Measurements from ENCODE around the gene ZSCAN20. TPM values are rescaled to one million over a fixed set of nuclear protein-coding genes. Genes with fewer than 3 reads are reported as not detected.
A peak's percentile ranks its signal among the peaks of the same experiment; 100 is the strongest.

The ZSCAN20 gene
- total RNA-seq = 7.6 and 8.1 TPM in 2 replicates

DNA sequence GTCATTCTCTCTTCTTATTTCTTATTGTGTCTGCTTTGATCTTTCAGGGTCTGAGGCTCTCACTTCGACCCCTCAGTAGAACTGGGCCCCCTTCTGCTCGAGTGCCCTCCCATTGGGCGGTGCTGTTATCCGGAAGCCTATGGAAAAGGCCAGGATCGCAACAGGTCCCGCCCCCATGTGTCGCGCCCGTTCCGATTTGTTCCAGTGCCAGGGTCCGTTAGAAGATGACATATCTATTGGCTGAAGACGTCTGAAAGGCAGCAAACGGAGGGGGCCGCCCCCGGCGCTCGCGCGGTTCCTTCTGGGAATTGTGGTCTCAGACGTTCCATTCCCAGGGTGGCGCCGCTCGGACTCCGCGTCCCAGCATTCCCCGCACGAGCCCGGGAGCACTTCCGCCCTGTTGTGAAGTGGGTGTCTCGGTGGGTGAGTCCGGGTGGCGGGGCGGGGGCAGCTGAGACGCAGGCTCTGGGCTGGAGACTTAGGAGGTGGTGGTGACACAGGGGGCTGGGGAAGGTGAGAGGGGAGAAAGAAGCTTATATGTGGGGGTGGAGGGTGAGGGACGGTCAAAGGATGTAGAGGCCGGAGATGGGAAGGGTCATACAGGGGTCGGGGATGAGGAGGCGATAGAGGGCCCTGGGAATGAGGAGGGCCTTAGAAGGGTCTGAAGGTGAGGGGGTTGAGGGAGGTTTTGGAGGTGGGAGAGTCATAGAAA, at the start of gene ZSCAN20:
Gene ZSCAN20, plus strand, starts transcription at position 377 of the 712 bp plus-strand sequence. CDS start 6,644 bp downstream, outside the sequence.
- DNase-seq (ENCODE audit: extremely low read depth, low read depth, low spot score) = peak; percentile 80

DNA sequence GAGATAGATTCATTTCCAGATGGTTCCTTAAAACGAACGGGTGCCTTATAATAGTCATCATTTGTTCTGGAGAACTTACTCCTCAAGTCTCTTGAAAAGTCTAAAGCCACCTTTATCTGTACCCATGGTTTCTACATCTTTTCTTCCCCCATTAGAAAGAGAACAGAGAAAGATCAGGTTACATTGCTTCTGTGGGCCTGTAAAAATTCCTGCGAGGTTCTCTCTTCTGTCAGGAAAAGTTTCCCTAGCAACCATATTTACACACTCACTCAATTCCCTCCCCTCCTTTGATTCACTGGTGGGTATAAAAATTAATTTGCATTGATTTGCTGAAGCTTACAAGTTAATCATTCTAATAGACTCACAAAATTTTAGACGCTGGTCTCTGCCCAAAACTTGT, 48.2 kb upstream of the ZSCAN20 start:
- no peak for DNase-seq (ENCODE audit: extremely low read depth, low read depth, low spot score)

DNA sequence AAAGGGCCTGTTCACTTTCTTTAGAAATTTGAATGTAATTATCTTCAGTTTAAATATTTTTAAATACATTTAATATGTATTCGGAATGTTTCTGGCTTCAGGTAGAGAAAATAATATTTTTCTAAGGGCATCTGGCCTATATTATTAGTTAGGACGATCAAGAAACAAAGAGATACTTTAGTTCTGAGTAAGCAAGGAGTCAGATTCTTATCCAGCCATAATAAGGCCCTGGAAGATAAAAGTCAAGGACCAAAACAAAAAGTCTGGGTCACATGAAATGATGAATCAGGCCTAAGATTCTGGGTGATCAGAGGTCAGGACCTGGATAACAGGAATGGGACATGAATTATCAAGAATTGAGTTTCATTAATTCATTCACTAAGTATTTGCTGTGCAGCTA, 47.8 kb upstream of the ZSCAN20 start:
- DNase-seq (ENCODE audit: extremely low read depth, low read depth, low spot score) = no peak

DNA sequence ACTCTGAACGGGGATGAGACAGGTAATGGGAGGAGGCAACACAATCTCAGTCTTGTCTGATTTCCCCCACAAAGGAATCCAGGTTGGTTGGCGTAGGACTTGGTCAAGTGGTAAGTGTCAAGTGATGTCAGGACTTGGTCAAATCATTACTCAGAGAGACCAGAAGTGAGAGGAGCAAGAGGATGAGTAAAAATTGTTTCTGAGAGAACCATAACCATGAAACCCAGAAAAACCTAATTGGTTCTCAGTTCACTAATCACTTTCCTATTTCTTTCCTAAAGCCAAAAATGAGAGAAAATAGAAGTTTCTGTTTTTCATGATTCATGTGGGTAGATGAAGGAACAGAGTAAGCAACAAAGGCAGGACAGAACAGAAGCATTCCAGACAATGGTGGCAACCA, 46.5 kb upstream of the ZSCAN20 start:
- no peak for DNase-seq (ENCODE audit: extremely low read depth, low read depth, low spot score)

DNA sequence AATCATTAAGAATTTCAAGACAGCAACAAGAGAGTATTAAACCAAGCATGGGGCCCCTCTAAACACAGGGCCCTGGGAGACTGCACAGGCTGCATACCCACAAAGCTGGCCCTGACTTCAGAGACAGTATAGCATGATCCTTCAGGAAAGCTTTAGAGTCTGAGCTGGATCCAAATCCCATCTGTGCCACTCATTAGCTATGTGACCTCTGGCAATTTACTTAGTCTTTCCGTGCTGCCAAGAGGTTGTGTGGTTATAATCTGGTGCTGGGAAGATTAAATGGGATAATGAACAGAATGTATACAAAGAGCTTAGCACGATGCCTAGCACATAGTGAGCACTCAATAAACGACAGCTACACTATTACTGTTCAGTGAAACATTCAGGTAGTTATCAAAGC, 45.5 kb upstream of the ZSCAN20 start:
- no peak for DNase-seq (ENCODE audit: extremely low read depth, low read depth, low spot score)

DNA sequence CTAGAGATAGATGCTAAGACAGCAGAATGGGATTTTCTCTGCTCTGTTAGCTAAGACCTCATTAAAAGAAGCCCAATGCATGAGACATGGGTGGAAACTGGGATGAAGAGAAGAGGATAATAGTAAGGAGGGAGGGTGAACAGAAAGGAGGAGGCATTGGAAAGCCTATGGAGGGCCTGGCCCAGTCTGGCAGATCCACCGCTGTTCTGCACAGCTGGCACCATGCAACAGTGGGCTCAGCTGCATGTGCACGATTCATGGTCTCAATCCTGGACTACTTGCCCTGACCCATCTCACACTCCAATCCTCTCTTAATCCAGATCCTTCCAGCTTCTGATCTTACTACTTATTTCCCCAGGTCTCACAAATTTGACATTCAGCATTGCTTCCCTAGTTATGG, 43.8 kb upstream of the ZSCAN20 start:
- no peak for DNase-seq (ENCODE audit: extremely low read depth, low read depth, low spot score)

DNA sequence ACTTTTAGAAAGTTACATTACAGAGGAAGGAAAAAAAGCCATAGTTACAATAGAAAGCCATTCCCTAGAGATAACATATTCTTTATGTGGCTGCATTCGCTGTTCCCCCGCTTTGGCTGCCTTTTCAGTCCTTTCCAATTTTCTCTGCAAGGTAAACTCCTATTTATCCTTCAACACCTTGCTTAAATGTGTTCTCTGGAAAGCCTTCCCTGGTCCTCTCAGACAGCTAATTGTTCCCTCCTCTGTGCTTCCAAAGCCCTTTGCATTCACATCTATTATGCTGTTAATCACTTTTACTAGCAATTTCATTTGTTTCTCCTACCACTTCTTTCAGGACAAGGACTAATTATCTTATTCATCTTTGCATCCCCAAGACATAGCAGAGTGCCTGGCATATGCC, 43.1 kb upstream of the ZSCAN20 start:
- DNase-seq (ENCODE audit: extremely low read depth, low read depth, low spot score) = no peak

DNA sequence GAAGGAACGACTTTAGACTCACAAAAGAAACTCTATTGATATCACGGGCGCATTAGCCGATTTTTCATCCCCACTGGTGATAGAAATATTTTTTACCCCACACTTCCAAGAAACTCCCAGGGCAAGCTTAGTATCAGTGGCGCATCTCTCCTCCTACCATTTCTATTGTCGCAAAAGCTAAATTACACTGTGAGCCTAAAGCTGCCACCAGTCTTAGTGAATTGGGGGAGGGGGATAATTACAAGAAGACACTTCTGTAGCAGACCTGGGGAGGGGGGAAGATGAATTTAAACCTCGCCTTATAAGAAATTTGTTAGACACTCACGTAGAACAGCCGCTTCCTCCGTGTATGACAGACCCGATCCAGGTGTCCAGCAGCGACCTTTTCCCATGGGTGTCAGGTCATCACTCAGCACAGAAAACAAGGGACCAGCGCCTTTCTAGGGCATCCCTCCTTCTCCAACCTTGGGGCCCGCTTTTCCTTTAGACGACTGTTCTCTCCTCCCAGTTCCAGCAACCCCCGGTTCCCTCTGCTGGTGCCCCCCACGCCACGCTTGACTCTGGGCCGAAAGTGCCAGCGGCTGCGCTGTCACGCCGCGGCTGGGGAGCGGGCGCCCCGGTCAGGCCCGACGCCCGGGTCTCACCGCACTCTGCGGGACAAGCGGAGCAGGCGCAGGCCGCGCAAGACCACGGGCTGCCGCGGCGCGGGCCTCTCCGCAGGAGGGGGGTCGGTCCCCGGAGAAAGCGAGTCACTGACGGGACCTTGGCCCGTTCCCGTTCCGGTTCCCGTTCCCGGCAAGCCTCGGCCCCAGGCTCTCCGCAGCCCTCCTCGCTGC, 42.4 kb upstream of the ZSCAN20 start:
- no peak for DNase-seq (ENCODE audit: extremely low read depth, low read depth, low spot score)

DNA sequence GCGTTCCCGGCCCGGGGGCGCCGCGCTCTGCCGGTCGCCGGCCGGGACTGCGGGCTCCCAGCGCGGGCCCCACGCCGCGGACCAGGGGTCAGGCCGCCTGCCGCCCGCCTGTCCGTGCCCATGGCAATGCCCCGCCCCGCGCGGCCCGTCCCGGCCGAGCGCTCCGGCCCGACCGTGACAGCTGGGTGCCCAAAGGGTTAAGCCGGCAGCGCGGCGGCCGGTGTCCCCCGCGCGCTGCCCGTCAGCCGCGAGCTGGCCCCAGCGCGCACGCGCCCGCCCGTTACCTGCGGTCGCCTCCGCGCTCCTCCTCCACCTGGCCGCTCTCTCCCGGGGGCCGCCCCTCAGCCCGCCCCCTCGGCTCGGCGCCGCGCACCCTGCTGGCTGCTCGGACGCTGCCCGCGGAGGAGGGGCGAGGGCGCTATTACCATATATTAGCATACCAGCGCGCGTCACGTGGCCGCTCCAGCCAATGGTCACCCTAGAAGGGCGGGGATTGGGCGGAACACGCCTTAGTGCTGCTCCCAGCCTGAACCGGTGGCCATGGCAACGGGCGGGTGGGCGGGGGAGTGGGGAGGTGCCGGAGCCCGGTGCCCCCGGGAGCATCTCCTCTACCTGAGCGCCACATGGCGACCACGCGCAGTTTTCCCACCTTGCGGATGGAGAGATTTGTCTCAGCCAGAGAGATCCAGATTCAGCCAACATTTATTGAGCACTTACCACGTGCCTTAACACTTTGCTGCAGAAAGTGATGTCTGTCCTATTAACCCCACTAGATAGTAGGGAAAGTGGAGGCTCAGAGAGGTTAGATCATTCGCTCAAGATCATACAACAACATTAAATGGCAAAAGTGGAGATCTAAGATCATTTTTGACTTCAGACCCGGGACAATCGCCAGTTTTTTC, 41.5 kb upstream of the ZSCAN20 start, which contains the start of gene PHC2:
Gene PHC2, minus strand, starts transcription at position 404 of the 902 bp plus-strand sequence. CDS start 55,556 bp downstream, outside the sequence.
- DNase-seq (ENCODE audit: extremely low read depth, low read depth, low spot score) = no peak

DNA sequence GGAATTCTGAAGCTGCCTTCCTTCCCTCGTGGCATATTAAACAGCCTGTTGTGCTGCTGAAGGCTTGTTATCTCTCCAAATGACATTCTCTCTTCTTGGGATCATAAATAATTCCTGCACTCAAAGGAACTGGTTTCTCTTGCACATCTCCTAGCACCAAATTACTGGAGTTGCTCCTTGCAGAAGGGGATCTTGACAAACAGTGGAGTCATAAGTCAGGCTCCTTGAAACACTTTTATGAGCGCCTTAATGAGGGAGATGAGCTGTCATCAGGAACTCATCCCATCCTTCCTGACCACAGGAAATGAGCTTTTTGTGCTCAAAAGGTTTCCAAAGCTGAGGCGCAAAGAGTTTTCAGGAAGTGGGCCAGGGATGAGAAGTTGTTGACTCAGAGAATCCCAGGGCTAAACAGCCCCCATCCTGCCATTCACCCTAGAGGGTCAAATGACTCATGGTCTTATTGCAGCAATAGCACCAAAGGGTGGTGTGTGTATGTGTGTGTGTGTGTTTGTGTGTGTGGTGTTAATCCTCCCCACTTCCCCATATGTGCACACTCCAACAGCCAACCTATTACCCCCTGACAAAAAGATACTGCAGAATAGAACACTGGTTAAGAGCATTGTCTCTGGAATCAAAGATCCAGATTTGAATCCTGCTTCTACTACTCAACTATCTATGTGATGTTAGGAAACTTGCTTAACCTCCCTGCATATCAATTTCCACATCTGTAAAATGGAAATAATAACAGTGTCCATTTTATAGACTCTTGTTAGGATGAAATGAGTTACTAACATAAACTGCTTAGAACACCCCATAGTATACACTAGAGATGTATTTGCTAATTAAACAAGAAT, 38.7 kb upstream of the ZSCAN20 start:
- peak; percentile 81 for DNase-seq (ENCODE audit: extremely low read depth, low read depth, low spot score)

DNA sequence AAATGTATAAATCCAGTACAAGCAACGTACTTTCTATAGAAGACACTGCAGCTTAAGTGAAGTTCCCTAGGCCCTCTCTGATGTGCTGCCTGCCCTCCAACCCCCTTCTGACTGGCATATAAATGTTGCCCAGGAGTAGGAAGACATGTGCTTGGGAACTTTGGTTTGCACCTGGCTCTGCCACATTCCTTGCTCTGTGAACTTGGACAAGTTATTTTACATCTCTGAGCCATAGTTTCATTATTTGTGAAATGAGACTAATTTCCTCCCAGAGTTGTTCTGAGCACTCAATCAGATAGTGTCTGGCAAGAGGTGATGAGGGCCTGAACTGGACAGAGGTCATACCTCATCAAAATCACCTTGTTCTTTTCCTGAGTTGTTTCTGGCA, 38.1 kb upstream of the ZSCAN20 start:
- DNase-seq (ENCODE audit: extremely low read depth, low read depth, low spot score) = no peak

DNA sequence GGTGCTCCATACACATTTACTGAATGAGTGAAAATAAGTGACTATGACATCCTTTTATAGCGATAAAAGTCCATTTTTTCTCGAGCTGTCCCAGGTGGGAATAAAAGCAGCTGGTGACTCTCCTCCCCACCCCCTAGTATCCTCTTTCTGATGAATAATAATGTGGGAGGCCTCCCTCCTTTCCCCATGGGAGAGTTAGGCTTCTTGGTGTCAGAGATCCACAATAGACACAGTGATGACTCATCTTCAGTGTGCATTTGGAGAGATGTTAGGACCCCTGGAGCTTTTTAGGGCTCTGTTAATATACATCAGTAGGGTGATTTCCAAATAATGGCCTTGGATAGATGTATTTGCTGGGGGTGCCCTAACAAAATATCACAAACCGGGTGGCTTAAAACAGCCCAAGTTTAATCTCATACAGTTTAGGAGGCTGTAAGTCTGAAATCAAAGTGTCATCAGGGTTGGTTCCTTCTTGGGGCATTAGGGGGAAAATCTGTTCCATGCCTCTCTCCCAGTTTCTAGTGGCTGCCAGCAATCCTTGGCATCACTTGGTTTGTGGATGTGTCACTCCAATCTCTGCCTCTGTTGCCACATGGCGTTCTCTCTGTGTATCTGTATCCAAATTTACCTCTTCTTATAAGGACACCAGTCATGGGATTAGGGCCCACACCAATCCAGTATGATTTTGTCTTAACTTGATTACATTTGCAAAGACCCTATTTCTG, 37.2 kb upstream of the ZSCAN20 start:
- DNase-seq (ENCODE audit: extremely low read depth, low read depth, low spot score) = no peak

DNA sequence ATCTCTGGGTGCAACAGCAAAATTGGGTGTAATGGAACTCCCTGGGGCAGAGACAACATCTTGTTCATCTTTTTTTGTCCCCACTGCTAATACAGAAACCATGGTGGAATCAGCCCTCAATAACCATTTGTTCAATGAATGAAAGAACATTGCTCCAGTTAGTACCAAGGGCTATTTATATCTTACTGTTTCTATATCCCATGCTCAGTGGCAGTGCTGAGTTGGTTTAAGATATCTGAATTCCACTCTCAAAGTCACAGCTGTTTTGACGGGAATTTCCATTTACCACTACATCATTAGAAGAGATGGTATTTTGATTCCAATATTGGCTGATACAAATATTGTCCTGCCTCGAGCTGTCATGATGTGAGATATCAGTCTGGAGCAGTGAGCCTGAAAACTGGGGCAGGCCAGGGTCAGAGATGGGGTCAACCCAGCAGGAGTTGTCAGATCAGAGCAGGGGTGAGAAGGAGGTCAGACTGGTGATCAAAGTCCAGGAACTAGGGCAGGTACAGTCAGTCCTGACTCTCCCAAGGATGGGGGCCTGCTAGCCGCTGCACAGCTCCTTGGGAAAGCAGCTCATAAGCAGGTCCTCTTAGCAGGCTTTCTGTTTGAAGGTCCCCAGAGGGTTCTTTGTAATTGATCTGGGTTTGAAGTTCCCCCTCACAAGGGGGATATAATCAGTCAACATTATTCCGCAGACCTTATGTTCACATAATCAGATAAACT, 35.7 kb upstream of the ZSCAN20 start:
- DNase-seq (ENCODE audit: extremely low read depth, low read depth, low spot score) = no peak

DNA sequence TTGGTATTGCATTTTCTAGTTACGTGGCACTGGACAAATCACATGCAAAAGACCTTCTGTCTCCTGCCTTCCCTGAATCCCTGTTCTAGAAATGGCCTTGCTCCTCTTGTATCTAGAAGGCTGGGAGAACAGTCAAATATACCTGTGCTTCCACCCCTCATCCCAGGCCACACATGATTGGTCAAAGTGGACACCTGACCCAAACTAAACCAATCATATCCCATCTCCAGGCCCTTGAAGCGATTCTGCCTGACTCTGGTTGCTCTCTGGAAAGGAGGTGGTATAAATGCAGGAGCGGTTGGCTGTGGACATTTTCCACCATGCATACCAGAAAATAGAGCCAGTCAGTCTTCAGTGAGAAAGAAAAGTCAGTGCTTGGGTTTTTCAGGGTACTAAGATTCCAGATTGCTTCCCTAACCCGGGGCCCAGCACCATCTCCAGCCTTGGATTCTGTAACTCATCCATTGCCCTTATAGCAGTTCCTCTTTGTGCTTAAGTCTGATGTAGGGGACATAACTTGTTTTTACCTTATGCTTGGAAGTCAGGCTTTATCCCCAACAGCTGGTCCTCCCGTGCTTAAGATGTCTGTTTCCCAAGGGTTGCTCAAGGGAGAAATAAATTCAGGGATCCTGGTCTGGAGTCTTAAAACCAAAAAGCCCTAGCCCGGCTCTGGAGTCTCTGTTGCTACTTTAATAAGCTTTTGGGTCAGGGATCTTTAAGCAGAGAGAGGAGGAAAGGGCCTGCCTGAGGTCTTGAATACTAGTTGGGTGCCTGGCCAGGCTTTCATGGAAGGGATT, 33.9 kb upstream of the ZSCAN20 start:
- no peak for DNase-seq (ENCODE audit: extremely low read depth, low read depth, low spot score)

DNA sequence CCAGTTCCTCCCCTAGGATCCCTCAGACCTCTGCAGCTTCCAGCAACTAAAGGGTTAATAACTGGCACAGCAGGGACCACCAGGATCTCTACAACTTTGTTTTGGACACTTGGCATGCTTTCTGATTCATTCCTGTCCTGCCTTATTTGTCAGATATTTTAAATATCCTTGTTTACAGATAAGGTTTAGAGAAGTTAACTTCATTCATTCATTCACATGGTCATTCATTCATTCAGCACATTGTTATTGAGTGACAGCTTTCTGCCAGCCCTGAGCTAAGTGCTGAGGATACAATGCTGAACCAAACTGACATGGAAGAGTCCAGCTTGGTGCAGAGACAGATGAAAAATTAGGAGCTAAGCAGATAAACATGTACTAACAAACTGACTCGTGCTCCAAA, 32.8 kb upstream of the ZSCAN20 start:
- no peak for DNase-seq (ENCODE audit: extremely low read depth, low read depth, low spot score)

DNA sequence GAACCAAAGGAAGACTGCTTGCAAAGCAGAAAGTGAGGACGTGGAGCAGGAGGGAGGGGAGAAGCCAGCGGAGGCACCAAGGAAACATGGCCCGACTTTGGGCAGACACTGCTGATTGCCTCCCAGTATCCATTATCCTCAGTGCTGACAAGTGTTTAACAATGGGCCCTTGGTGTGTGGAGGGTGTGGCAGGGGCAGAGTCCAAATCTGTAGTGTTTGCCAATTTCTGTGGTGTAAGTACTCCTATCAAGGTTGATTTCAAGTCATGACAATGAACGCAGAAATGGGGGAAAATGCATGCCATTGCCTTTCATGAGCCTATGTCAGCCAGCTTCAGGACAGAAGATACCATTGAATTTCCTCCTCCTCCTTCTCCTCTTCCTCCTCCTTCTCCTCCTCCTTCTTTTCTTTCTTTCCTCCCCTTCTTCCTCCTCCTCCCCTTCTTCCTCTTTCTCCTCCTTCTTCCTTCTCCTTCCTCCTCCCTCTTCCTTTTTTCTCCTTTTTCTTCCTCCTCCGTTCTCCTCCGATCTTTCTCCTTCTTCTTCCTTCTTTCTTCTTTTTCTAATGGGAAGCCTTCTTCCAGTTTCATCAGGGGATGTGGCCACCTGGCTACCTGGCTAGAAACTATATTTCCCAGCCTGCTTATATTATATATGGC, 31.2 kb upstream of the ZSCAN20 start:
- no peak for DNase-seq (ENCODE audit: extremely low read depth, low read depth, low spot score)

DNA sequence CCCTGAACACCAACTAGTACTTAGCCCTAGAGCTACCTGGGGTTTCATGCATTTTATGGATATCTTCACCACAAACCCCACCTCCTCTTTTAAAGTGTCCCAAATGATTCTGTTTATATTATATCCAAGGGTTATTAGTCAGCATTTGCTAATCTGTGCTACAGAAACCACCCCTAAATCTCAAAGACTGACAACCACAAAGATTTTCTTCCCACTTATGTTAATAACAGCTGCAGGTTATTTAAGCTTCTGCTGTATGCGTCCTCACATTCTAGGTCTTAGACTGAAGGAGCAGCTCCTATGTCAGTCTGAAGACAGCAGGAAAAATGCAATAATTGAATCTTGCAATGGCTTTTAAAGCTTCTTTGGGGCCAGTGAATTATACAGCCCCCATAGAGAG, 30.3 kb upstream of the ZSCAN20 start:
- no peak for DNase-seq (ENCODE audit: extremely low read depth, low read depth, low spot score)

All from glomerular endothelial cell (primary cell).